Spleen (tissue), 7 donors: Measurements from ENCODE around the gene FTL.

Experiments
- POLR2A ChIP-seq, 3 donors: fragments of 450-650 bp; IDR thresholded peaks; one replicate each; pipeline ENCODE4 v1.5.1; 2017; ENCODE audit warnings: antibody characterized with exemption in 3 of 3, mild to moderate bottlenecking in 1 of 3
- POLR2AphosphoS5 ChIP-seq, 3 donors: sonication (generic); formaldehyde crosslinking; IDR thresholded peaks; one replicate each; pipeline ENCODE4 v1.5.1; 2017; ENCODE audit warnings: antibody characterized with exemption in 3 of 3
- TF ChIP-seq, protein P1 (sequence below), 11 experiments: fragments of 200-600 bp in 7 of 11; fragments of 450-650 bp in 4 of 11; sonication (generic) in 4 of 11; IDR thresholded peaks in 8 of 11; conservative IDR thresholded peaks in 3 of 11; 1 replicate in 7 of 11; 2 replicates in 4 of 11; pipeline versions ENCODE4 v1.4.0 to v1.8.0; 2016 to 2021; ENCODE audit warnings: antibody characterized with exemption in 11 of 11, inconsistent platforms in 4 of 11, mild to moderate bottlenecking in 1 of 11
- donor health status: DM: no; HTN: no; CAD: no; lungs with moderate emphysema.
- donor health status: DM: no; HTN: no; CAD: no.
- donor health status: DM: no; HTN: no; CAD: no.

DNA sequence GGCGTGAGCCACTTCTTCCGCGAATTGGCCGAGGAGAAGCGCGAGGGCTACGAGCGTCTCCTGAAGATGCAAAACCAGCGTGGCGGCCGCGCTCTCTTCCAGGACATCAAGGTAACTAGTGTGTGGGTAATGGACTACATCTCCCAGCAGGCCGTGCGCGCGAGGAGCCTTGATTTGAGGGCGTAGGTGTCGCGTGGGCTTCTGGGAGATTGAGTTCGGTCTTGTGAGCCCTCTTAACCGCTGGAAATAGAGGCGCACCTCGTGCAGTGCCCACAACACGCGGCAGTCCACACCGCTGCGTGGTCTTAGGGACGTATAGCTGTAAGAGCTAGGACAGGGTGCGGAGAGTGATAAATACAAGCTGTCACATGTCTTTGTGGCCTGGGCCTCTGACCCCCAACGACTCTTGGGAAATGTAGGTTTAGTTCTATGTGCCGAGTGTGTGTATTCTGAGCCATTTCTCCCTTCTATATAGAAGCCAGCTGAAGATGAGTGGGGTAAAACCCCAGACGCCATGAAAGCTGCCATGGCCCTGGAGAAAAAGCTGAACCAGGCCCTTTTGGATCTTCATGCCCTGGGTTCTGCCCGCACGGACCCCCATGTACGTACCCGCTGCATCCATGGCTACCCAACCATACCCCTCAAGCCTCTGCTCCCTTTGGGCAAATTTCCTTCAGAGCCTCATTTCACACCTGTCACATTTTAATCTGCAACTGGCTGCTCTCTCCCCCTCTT is 864 bp downstream of the FTL start:
- TF ChIP-seq, protein P1, sequence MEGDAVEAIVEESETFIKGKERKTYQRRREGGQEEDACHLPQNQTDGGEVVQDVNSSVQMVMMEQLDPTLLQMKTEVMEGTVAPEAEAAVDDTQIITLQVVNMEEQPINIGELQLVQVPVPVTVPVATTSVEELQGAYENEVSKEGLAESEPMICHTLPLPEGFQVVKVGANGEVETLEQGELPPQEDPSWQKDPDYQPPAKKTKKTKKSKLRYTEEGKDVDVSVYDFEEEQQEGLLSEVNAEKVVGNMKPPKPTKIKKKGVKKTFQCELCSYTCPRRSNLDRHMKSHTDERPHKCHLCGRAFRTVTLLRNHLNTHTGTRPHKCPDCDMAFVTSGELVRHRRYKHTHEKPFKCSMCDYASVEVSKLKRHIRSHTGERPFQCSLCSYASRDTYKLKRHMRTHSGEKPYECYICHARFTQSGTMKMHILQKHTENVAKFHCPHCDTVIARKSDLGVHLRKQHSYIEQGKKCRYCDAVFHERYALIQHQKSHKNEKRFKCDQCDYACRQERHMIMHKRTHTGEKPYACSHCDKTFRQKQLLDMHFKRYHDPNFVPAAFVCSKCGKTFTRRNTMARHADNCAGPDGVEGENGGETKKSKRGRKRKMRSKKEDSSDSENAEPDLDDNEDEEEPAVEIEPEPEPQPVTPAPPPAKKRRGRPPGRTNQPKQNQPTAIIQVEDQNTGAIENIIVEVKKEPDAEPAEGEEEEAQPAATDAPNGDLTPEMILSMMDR (IDR thresholded peaks at IDR 0.05 in 8 of 11, conservative IDR thresholded peaks at IDR 0.05 in 3 of 11): no peak
- TF ChIP-seq POLR2A (IDR thresholded peaks at IDR 0.05) (peak in 2 of 3 donors; percentile 8 to 20), POLR2AphosphoS5 (IDR thresholded peaks at IDR 0.05) (peak in 1 of 3 donors; percentile 79)
